GM21737 (cell line): ENCODE measurements around the gene SPATA24.
"Not testable (repeated sequence)": the region's sequence is repeated elsewhere in the genome, so short reads cannot be mapped to it uniquely, and the experiment has no call there.

Experiments used
- ATAC-seq: cut with Tn5 transposase; IDR thresholded peaks from one replicate; pipeline ENCODE4 v1.9.1; 2021; ENCODE audit warnings: mild to moderate bottlenecking, moderate library complexity; ENCODE audit not compliant: unreplicated experiment

The SPATA24 gene

GRCh38 chr5:139354186-139354585, 49.7 kb downstream of the SPATA24 start:
- ATAC-seq, result no peak

DNA sequence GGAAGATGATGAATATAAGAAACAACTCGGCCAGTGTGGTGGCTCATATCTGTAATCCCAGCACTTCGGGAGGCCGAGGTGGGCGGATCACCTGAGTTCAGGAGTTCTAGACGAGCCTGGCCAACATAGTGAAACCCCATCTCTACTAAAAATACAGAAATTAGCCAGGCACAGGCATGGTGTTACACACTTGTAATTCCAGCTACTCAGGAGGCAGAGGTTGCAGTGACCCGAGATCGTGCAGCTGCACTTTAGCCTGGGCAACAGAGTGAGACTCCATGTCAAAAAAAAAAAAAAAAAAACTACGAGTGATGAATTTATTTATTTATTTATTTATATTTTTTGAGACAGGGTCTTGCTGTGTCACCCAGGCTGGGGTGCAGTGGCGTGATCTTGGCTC, 56.0 kb downstream of the SPATA24 start:
- ATAC-seq, result not testable (repeated sequence)
